Measurements from ENCODE around the gene FECH.
"Not testable (repeated sequence)": the region's sequence is repeated elsewhere in the genome, so short reads cannot be mapped to it uniquely, and the experiment has no call there.

Gene FECH

DNA sequence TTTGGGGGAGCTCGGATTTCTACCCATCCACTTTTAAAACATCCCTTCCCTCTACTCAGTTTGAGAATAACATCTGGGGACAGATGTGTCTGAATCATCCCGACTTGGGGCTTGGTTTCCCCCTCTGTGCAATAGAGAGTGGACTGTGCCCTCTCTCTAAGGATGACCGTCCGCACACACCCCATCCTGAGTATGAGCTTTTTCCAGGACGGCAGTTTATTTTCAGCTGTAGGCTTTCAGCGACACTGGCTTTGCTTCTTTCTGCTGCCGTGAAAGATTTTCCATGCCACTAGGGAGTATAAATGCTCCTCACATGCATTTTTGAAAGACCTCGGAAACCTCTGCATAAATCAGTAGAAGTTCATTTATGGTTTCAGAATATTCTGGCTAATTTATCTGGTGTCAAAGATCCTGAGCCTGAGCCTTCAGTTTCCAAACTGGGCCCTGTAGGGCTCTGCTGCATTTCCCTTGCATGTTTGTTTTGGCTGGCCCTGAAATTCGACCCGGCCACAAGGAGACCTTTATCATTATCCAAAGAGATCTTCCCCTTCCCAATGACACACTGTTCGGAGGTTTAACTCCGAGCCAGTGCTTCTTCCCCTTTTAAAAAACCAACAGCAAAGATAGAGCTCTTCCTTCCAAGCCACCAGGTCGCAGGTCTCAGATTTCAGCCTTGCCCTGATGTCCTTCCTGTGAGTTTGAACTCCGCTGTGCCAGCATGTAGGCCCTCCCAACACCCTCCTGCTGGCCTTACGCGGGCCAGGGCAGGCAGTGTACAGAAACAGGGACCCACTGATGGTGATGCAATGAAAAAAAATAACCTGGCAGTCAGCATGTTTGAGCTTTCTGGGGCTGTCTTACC is 53.3 kb downstream of the FECH start:
- Mint-ChIP-seq H3K9me3 (no peaks in the 10 kb centered on the region), H3K27me3 (ENCODE audit: low read depth) (peaks cover 3% of the 10 kb centered on the region), H3K4me3 (no peak overlapping the region), H3K27ac (no peak overlapping the region), H3K4me1 (ENCODE audit: low read depth) (no peaks in the 10 kb centered on the region), H3K36me3 (ENCODE audit: low read depth) (no peaks in the 10 kb centered on the region)
- no peak for DNase-seq (ENCODE audit: low spot score)

- no peak overlapping the region for H3K27ac Mint-ChIP-seq
- H3K27me3 Mint-ChIP-seq (ENCODE audit: low read depth) = peaks cover 3% of the 10 kb centered on the region
- DNase-seq (ENCODE audit: low spot score) = no peak
- H3K4me1 Mint-ChIP-seq (ENCODE audit: low read depth) = no peaks in the 10 kb centered on the region
- H3K36me3 Mint-ChIP-seq (ENCODE audit: low read depth) = no peaks in the 10 kb centered on the region
- no peaks in the 10 kb centered on the region for H3K9me3 Mint-ChIP-seq
- H3K4me3 Mint-ChIP-seq = no peak overlapping the region
Observed at GRCh38 chr18:57529151-57529550, 57.4 kb downstream of the FECH start.

DNA sequence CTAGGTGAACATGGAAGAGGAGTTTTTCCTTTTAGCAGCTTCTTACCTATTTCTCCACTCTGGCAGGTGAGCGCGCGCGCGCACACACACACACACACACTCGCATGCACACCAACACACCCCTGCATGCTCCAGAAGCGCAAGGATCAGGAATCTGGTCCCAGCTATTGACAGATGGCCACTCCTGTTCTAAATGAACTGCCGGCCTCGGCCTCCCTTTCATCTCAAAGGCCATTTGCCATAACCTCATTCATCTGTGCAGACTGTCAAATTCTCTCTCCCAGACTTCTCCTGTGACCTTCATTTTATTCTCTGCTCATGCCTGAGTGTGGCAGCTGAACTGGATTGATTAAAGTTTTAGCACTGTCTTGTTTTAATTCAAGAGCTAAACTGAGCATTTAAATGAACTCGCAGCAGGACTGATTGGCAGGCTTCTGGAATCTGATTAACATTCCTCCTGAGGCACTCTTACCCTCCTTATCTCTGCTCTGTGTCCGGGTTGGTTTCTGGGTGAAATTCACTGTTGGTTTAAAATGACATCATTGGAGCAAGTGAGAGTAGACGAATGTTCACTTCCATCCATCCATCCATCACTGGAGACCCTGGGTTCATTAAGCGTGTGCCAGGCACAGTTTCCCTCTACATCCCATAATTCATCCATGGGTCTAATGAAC is 58.8 kb downstream of the FECH start:
- Mint-ChIP-seq H3K4me1 (ENCODE audit: low read depth) (no peaks in the 10 kb centered on the region), H3K27ac (no peak overlapping the region), H3K27me3 (ENCODE audit: low read depth) (peaks cover 2% of the 10 kb centered on the region), H3K36me3 (ENCODE audit: low read depth) (no peaks in the 10 kb centered on the region), H3K9me3 (no peaks in the 10 kb centered on the region), H3K4me3 (no peak overlapping the region)
- DNase-seq (ENCODE audit: low spot score) = no peak

GRCh38 chr18:57523171-57523956 is 63.1 kb downstream of the FECH start:
- no peak for DNase-seq (ENCODE audit: low spot score)
- H3K27ac Mint-ChIP-seq = no peak overlapping the region
- H3K27me3 Mint-ChIP-seq (ENCODE audit: low read depth) = peaks cover 4% of the 10 kb centered on the region
- H3K4me1 Mint-ChIP-seq (ENCODE audit: low read depth) = no peaks in the 10 kb centered on the region
- H3K36me3 Mint-ChIP-seq (ENCODE audit: low read depth) = no peaks in the 10 kb centered on the region
- no peaks in the 10 kb centered on the region for H3K9me3 Mint-ChIP-seq
- no peak overlapping the region for H3K4me3 Mint-ChIP-seq

DNA sequence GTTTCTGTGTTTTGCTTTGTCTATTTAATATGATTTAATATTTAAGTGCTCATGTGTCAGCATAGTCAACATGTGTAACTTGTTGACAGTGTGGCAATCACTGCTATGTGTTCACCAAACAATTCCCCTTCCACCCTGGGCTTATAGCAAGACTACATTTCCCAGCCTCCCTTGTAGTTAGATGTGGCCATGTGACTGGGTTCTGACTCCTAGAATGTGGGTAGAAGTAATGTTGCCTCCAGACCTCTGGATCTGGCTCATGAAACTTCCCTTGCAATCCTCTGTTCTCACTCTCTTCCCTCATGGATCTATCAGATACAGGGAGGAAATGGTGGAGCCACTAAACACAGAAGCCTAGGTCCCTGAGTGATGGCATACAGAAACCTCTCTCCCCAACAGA is 64.2 kb downstream of the FECH start:
- not testable (repeated sequence) for H3K4me3 Mint-ChIP-seq; H3K9me3 Mint-ChIP-seq; H3K27me3 Mint-ChIP-seq (ENCODE audit: low read depth); H3K27ac Mint-ChIP-seq; H3K4me1 Mint-ChIP-seq (ENCODE audit: low read depth); DNase-seq (ENCODE audit: low spot score); H3K36me3 Mint-ChIP-seq (ENCODE audit: low read depth)

GRCh38 chr18:57519668-57520424 is 66.7 kb downstream of the FECH start:
- H3K27ac Mint-ChIP-seq = no peak overlapping the region
- no peak overlapping the region for H3K4me3 Mint-ChIP-seq
- no peaks in the 10 kb centered on the region for H3K4me1 Mint-ChIP-seq (ENCODE audit: low read depth)
- H3K27me3 Mint-ChIP-seq (ENCODE audit: low read depth) = peaks cover 4% of the 10 kb centered on the region
- no peak for DNase-seq (ENCODE audit: low spot score)
- H3K9me3 Mint-ChIP-seq = no peaks in the 10 kb centered on the region
- no peaks in the 10 kb centered on the region for H3K36me3 Mint-ChIP-seq (ENCODE audit: low read depth)

- H3K27ac Mint-ChIP-seq = no peak overlapping the region
- peaks cover 4% of the 10 kb centered on the region for H3K27me3 Mint-ChIP-seq (ENCODE audit: low read depth)
- no peaks in the 10 kb centered on the region for H3K9me3 Mint-ChIP-seq
Observed at GRCh38 chr18:57518533-57518932, 68.0 kb downstream of the FECH start.

DNA sequence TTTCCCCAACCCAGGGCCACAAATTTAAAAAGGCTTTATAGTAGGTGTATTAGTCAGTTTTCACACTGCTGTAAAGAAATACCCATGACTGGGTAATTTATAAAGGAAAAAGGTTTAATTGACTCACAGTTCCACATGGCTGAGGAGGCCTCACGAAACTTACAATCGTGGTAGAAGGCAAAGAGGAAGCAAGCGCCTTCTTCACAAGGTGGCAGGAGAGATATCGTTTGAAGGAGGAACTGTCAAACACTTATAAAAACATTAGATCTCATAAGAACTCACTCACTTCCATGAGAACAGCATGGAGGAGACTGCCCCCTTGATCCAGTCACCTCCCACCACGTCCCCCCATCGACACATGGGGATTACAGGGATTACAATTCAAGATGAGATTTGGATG is 70.4 kb downstream of the FECH start:
- Mint-ChIP-seq H3K4me1 (ENCODE audit: low read depth) (no peaks in the 10 kb centered on the region), H3K27me3 (ENCODE audit: low read depth) (peaks cover 2% of the 10 kb centered on the region), H3K4me3 (no peak overlapping the region), H3K9me3 (no peaks in the 10 kb centered on the region), H3K27ac (no peak overlapping the region), H3K36me3 (ENCODE audit: low read depth) (no peaks in the 10 kb centered on the region)
- DNase-seq (ENCODE audit: low spot score) = no peak

More at GRCh38 chr18:57518533-57518932, 68.0 kb downstream of the FECH start:
- Mint-ChIP-seq H3K4me3 (no peak overlapping the region), H3K4me1 (ENCODE audit: low read depth) (no peaks in the 10 kb centered on the region), H3K36me3 (ENCODE audit: low read depth) (no peaks in the 10 kb centered on the region)
- DNase-seq (ENCODE audit: low spot score) = no peak

- Mint-ChIP-seq H3K27ac (no peak overlapping the region), H3K36me3 (ENCODE audit: low read depth) (no peaks in the 10 kb centered on the region), H3K4me3 (no peak overlapping the region), H3K4me1 (ENCODE audit: low read depth) (no peaks in the 10 kb centered on the region), H3K9me3 (no peaks in the 10 kb centered on the region), H3K27me3 (ENCODE audit: low read depth) (no peaks in the 10 kb centered on the region)
- no peak for DNase-seq (ENCODE audit: low spot score)
Observed at GRCh38 chr18:57505231-57505630, 81.3 kb downstream of the FECH start.

DNA sequence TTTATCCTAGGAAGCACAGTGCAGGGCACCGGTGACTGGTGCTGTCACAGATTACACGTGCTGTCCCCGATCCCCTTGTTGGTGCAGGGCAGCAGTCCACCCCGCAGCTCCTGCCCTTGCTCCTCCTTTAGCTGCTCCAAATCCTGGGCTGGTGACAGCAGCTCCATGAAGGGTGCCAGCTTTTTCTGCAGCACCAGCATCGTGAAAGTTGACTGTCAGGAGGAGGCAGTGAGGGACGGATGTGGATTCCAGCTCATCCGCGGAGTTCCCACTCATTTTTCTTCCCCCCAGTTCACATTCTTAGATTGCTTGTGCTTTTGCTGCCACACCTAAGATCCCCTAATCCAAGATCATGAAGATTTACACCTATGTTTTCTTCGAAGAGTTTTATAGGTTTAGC is 83.9 kb downstream of the FECH start:
- no peaks in the 10 kb centered on the region for H3K9me3 Mint-ChIP-seq

DNA sequence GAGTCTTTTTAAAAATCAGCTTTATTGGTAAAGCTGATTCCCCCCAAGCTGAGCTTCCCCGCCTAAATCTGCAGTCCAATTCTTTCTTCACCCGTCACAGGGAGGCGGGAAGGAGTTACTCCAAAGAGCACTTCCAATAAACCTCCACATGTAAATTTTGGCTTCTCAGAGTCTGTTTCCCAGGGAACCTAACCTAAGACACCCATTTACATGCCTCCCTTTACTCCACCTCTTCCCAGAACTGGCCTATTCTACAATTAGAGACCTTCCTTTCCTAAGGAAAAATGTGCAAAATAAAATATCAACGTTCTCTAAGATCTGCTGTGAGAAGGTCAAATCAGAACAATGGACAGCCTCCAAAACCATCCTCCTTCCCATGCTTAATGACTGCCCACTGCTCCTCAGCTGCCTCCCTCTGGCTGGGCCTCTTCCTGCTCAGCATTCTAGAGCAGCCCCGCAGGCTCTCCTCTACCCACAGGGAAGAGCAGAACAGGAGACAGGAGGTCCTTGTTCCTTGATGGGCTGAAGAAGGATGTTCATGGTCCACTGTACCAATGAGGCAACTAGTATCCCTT is 87.7 kb downstream of the FECH start:
- Mint-ChIP-seq H3K4me3 (no peak overlapping the region), H3K9me3 (no peaks in the 10 kb centered on the region), H3K27ac (no peak overlapping the region), H3K27me3 (ENCODE audit: low read depth) (no peaks in the 10 kb centered on the region), H3K36me3 (ENCODE audit: low read depth) (no peaks in the 10 kb centered on the region), H3K4me1 (ENCODE audit: low read depth) (no peaks in the 10 kb centered on the region)
- DNase-seq (ENCODE audit: low spot score) = no peak

More for the DNA sequence above, 83.9 kb downstream of the FECH start:
- H3K27ac Mint-ChIP-seq = no peak overlapping the region
- H3K27me3 Mint-ChIP-seq (ENCODE audit: low read depth) = no peaks in the 10 kb centered on the region
- no peak for DNase-seq (ENCODE audit: low spot score)
- H3K4me3 Mint-ChIP-seq = no peak overlapping the region
- H3K4me1 Mint-ChIP-seq (ENCODE audit: low read depth) = no peaks in the 10 kb centered on the region
- H3K36me3 Mint-ChIP-seq (ENCODE audit: low read depth) = no peaks in the 10 kb centered on the region

All from T-helper 2 cell treated with Interferon-gamma antibody and Interleukin-4, amounts not matched to agents 5 μg/mL and 100 μg/mL, for 36 hours (primary cell).